HG03432 (cell line): Measurements from ENCODE around the gene IL21.
A peak's percentile ranks its signal among the peaks of the same experiment; 100 is the strongest.
"Not testable (repeated sequence)": the region's sequence is repeated elsewhere in the genome, so short reads cannot be mapped to it uniquely, and the experiment has no call there.

Experiments used
- ATAC-seq: cut with Tn5 transposase; IDR thresholded peaks from one replicate; pipeline ENCODE4 v1.9.1; 2021; ENCODE audit warnings: mild to moderate bottlenecking, moderate library complexity; ENCODE audit not compliant: unreplicated experiment

Gene IL21

DNA sequence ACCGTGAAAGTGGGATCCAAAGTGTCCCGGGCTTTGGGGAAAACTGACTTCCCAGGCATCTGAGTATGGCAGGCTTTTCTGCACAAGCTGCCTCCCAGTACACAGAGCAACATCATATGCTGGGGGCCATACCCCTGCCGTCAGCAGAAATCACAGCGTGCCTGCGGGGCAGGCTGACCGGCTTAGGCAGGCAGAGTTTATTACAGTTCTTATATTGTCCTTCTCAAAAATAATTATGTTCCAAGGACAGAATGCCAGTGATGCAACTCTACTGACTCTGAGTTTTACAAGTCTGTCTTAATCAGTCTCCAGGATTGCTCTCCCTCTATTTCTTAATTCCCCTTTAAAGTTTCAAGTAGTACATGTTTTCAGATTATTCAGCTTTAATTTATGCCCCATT lies 37.0 kb downstream of the IL21 start:
- ATAC-seq = no peak

DNA sequence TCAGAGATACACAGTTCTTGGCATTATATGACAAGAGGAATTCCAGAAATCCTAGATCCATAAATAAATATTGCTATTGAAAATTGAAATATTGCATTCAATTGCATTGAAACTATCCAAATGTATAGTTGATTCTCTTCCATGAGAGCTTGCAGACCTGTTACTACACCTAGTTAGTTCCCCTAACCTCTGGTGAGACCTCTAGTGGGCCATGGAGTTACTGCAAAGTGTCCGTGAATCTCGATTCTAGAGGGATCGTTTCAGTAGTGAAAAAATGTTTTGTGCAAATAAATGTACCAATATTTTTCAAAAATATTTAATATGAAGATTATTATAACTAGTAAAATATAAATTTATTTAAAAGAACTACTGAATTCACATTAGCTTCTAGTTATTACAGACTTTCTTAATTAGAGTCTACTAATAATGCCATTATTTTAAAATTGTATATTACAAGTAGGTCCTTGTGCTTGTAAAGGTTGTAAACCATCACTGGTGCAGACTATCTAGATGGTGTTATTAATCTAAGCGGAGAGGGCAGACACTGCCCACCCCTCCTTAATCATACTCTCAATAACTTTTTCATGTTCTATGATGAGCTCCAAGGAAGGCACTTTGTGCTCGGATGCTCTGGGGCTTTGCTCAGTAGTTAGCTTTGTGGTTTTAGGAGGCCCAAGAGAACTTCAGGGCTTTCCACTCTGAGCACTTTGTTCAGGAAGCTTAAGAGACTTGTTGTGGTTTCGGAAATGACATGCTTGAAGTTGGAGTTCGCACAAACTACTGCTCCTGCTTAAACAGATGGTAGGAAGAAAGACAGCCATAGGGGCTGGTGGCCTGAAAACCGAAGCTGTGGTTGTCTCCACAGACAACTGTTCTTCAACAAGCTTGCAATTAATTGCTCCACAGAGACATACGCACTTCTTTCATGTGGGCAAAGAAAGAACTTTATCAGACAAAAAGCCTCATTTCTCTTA lies 42.8 kb downstream of the IL21 start:
- ATAC-seq = peak; percentile 82

DNA sequence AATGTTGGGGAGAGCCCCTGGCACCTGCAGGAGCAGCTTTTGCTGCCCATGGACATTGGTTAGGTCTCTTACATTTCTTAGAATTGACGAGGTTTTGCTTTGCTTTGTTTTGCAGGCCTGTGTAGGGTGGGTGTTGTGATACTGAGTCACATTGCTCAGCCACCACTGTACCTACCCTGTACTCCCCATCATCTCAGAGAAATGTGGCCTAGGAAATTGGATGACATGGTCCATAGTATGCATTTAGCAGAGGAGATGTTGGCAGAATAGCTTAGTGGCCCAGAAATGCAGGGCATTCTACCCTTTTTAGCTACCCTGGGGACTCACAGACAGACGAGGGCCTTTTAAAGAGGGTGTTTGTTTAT lies 43.7 kb downstream of the IL21 start:
- ATAC-seq = no peak

DNA sequence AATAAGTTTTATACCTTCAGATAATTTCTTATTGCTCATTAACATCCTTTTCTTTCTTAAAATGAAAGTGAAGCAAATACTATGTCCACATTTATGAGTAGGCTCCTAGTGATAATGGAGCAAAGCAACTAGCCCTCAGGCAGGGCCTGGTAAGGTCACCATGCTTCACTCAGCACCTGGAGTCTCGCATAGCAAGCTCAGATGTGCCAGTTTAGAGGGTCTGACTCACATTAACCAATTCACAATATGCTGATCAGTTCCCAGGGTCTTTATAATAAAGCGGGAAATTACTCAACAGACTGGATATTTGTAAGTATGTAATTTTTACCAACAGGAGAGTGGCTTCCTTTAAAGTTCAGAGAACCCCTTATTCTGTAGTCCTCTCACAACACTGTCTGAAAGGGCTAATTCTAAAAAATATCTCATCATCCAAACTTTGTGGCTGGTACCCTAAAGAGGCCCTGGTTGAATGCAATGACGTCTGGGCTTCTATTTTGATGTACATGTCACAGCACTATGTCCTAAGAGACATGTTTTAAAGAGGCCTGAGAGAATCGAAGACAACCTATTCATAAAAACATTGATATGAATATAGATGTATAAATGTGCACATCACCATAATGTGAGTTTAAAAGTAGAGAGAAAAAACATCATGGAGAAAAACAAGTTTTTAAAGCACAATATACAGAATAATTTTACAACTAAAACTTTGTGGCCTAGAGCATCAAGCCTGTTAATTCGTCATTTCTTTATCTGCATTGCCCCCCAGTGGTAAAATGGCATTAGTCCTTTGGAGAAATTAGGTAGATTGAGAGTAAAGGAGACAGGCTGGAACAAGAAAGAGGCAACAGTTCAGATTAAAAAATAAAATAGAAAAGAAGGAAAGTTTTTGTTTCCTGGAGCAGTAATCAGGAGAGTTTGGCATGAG lies 44.3 kb downstream of the IL21 start:
- peak; percentile 64 for ATAC-seq

DNA sequence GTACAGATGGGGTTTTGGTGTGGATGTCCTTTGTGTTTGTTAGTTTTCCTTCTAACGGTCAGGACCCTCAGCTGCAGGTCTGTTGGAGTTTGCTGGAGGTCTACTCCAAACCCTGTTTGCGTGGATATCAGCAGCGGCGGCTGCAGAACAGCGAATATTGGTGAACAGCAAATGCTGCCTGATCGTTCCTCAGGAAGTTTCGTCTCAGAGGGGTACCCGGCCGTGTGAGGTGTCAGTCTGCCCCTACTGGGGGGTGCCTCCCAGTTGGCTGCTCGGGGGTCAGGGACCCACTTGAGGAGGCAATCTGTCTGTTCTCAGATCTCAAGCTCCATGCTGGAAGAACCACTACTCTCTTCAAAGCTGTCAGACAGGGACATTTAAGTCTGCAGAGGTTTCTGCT lies 46.5 kb downstream of the IL21 start:
- ATAC-seq = not testable (repeated sequence)

DNA sequence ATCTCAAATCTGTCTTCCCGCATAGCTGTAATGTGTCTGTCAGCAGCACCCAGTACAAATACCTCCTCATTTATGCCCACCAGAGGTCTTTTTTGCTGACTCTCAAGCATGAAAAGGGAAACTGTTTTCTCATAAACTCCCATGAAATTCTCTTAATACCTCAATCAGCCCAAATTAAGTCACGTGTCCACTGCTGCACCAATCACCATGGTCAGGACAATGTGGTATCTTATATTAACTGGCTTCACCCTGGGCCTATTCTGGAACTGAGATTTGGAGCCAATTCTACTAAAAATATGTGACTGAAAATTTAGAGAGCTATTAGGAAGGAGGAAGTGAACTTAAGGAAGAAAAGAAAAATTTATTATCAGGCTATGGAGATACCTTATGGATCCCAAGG lies 58.4 kb downstream of the IL21 start:
- no peak for ATAC-seq
